Measurements from ENCODE around the gene LORICRIN.

The LORICRIN gene

DNA sequence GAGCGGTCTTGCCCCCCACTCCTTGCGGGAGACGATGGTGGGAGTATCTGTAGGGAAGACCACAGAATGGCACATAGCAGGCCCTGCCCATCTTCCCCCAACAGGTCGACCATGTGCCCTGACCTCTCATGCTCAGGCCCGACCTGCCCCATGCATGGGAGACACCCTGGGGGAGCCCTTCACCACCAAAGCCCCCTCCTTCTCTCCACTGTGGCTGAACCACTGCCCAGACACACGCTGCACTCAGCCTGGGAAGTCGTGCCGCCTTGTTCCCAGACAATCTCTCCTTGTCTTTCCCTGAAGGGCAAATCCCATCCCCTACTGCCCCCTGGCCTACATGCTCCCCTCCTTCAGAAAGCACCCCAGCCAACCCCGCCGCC lies 47.7 kb downstream of the LORICRIN start:
- no peak for DNase-seq

DNA sequence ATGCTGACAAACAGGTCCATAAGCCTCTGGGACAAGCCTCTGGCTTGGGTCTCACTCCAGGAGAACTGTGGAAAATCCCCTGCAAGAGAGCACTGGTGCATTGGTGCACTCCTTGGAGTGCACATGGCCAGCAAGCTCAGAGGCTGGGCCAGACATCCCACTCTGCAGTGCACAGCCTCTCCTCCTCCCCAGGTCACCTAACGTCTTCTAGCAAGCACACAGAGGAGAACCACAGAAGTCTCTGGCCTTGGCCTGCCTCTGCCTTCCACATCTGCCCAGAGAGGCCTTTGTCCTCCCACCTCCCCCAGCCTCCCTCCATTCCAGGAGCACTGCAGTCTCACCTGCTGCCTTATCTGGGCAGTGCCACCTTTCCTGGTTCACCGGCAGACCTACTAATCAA lies 49.1 kb downstream of the LORICRIN start:
- no peak for DNase-seq

DNA sequence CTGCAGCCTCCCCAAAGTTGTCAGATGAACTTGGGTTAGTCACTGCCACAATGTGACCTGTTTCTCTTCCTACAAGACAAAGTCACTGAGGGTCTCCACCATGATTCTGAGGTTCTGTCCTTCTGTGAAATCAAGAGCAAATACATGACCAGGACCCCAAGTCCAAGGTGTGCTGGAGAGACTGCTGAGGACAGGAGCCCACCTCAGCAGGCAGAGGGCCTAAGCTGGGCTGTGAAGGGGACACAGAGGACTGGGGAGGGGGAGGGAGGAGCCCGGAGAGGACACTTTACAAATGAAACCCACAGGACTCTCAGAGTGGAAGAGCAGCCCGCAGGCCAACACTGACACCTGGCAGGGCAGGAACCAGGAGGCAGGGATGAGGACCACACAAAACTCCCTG lies 50.0 kb downstream of the LORICRIN start:
- DNase-seq, result no peak

DNA sequence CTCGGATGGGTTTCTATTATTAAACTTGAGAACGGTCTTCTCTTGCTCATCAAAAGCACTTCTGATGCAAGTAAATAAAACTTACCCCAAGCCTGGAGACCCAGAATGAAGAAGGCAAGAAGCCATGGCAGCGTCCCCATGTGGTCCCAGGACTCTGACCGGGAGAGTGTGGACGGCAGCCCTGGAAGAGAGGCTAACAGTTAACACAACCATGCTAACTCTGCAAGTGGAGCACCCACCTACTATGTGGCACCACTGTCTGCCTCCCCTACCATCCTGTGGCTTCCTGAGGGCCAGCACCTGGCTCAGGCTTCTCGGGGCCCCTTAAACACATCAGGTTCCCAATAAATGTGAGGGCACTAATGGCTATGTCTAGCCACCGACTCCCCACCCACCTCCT lies 51.0 kb downstream of the LORICRIN start:
- DNase-seq, result no peak
